Tongue (tissue), 2 donors: ENCODE results near the gene RPL4. TPM values are rescaled to one million over a fixed set of nuclear protein-coding genes. Genes with fewer than 3 reads are reported as not detected.
"Not testable (repeated sequence)": the region's sequence is repeated elsewhere in the genome, so short reads cannot be mapped to it uniquely, and the experiment has no call there.

Experiments used
- DNase-seq: peaks from one replicate; pipeline ENCODE4 v3.0.0-alpha.2; 2015
- total RNA-seq: library from RNA; depleted of rRNA; stranded (reverse); fragments of >200 nt; gene quantifications from one replicate; pipeline ENCODE4 v1.2.3, GENCODE V29; 2014

The RPL4 gene
- total RNA-seq, 1 donor from 2014 or later = 5,398 TPM

GRCh38 chr15:66489179-66489791 lies 15.4 kb downstream of the RPL4 start:
- DNase-seq = no peak

- no peak for DNase-seq
Observed at GRCh38 chr15:66488525-66488924, 16.1 kb downstream of the RPL4 start.

- DNase-seq = no peak
Observed at GRCh38 chr15:66486887-66487286, 17.8 kb downstream of the RPL4 start.

- DNase-seq = no peak
Observed at GRCh38 chr15:66484539-66485112, 20.0 kb downstream of the RPL4 start.

- no peak for DNase-seq
Observed at GRCh38 chr15:66483131-66483566, 21.5 kb downstream of the RPL4 start.

GRCh38 chr15:66482539-66482938 lies 22.1 kb downstream of the RPL4 start:
- DNase-seq = no peak

GRCh38 chr15:66481107-66481856 lies 23.4 kb downstream of the RPL4 start:
- no peak for DNase-seq

- DNase-seq = no peak
Observed at GRCh38 chr15:66480267-66480666, 24.4 kb downstream of the RPL4 start.

GRCh38 chr15:66477011-66477410 lies 27.6 kb downstream of the RPL4 start:
- DNase-seq = no peak

- DNase-seq = no peak
Observed at GRCh38 chr15:66476535-66476934, 28.1 kb downstream of the RPL4 start.

GRCh38 chr15:66474963-66475362 lies 29.7 kb downstream of the RPL4 start:
- no peak for DNase-seq

- no peak for DNase-seq
Observed at GRCh38 chr15:66474135-66474534, 30.5 kb downstream of the RPL4 start.

GRCh38 chr15:66472176-66472999 lies 32.3 kb downstream of the RPL4 start:
- DNase-seq = peak; percentile 52

GRCh38 chr15:66470825-66471224 lies 33.8 kb downstream of the RPL4 start:
- not testable (repeated sequence) for DNase-seq

GRCh38 chr15:66467162-66468040 lies 37.3 kb downstream of the RPL4 start:
- DNase-seq = not testable (repeated sequence)

GRCh38 chr15:66465294-66465693 lies 39.4 kb downstream of the RPL4 start:
- not testable (repeated sequence) for DNase-seq

GRCh38 chr15:66462627-66463026 lies 42.0 kb downstream of the RPL4 start:
- DNase-seq = peak; percentile 52

GRCh38 chr15:66461917-66462316 lies 42.7 kb downstream of the RPL4 start:
- no peak for DNase-seq

GRCh38 chr15:66461294-66461693 lies 43.4 kb downstream of the RPL4 start:
- DNase-seq = not testable (repeated sequence)

GRCh38 chr15:66459818-66460615 lies 44.6 kb downstream of the RPL4 start:
- no peak for DNase-seq

GRCh38 chr15:66456211-66456610 lies 48.4 kb downstream of the RPL4 start:
- DNase-seq = no peak
